GM19351 (cell line): ENCODE data around the gene ITGB2.

Experiments used
- ATAC-seq: cut with Tn5 transposase; IDR thresholded peaks from one replicate; pipeline ENCODE4 v1.9.1; 2021; ENCODE audit warnings: mild to moderate bottlenecking, moderate library complexity; ENCODE audit not compliant: unreplicated experiment

Gene ITGB2

GRCh38 chr21:44871576-44872269, 49.0 kb downstream of the ITGB2 start:
- no peak for ATAC-seq

GRCh38 chr21:44870748-44871495, 49.8 kb downstream of the ITGB2 start:
- ATAC-seq: no peak

- ATAC-seq: no peak
Measured at GRCh38 chr21:44869781-44870747, 50.6 kb downstream of the ITGB2 start.

DNA sequence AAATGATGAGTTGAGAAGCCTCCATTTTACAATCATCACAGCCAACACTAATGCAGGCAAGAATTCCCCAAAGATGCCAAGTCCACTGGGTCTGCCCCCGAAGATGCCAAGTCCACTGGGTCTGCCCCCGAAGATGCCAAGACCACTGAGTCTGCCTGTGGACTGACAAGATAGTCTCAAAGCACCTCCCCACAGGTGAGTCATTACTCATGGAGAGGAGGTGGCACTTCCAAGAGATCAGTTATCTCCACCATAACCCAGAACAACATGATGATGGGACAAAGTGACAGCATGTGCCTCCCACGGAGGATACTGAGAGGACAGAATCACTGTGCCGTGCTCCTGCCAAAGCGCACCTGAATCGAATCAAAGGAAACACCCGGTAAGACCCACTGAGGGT, 52.0 kb downstream of the ITGB2 start:
- no peak for ATAC-seq

GRCh38 chr21:44867999-44868700, 52.5 kb downstream of the ITGB2 start:
- no peak for ATAC-seq

DNA sequence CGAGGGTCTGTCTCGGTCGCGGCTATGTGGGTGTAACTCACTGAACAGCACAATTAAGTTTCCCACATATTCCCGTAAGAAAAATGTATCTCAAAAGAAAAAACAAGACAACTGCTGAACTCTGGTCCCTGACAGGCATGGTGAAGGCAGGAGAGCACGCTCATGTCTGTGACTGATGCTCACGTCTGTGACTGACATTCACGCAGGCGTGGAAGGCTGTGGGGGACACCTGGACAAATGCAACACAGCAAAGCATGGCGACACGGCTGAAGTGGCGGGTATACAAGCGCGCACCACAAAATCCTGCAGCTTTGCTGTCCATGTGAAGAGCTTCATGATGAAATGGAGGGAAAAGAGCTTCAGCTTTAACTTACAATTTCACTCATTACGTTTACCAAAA, 53.2 kb downstream of the ITGB2 start:
- ATAC-seq: no peak

GRCh38 chr21:44866780-44867179, 53.9 kb downstream of the ITGB2 start:
- no peak for ATAC-seq

DNA sequence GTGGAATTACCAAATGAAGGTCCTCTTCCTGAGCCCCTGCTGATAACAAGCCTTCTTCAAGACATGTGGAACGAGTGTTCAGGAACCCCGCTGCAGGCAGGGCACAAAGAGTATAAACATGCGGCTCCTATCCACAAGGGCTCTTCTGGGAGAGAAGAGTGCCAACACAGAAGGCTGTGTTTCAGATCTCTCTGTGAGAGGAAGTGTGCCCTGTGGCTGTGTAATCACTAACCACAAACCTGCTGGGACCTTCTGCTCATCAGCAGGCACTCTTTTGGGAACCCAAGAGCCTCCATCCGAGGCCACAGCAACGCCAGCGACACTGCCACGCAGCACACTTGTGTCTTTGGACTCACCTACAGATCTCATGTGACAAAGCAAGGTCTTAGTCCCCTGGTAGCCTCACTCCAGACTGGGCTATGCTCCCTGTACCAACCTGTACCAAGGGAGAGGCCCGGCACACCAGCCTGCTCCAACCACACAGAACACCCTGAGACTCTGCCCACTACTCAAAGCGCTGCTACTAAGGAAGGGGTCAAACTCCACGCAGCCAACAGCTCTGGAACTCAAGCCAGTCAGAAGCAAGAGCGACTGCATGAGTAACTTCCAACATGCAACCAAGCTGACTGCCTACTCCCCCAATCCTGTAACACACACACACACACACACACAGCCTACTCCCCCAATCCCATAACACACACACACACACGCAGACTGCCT, 55.0 kb downstream of the ITGB2 start:
- no peak for ATAC-seq

DNA sequence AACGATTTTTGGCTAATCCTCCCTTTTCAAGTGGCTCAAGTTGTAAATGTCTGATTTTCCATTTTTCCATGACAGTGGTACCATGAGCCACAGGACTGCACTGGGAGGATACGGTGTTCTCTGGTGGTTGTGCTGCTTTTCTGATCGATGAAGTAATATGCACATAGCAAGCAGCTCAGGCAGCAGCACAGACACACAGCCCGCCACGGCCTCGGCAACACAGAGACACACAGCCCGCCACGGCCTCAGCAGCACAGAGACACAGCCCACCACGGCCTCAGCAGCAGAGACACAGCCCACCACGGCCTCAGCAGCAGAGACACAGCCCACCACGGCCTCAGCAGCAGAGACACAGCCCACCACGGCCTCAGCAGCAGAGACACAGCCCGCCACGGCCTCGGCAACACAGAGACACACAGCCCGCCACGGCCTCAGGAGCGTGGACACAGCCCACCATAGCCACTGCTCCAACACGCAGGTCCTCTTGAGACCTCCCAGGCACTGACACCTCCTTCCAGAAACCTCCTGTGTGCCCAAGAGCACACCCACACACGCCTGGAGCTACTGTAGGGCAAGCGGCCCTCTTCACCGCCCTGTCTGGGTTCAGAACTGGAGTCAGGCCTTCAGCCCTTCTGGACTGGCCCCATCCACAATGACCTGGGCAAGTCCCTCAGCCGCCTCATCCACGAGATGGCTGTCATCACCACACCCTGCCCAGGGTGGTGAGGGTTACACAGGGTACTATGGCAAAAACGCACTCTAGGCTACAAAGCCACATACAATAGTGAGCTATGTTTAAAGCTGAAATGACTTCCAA, 57.6 kb downstream of the ITGB2 start:
- ATAC-seq: no peak

- ATAC-seq: no peak
Measured at GRCh38 chr21:44858791-44859190, 61.9 kb downstream of the ITGB2 start.

- no peak for ATAC-seq
Measured at GRCh38 chr21:44858291-44858690, 62.4 kb downstream of the ITGB2 start.

- ATAC-seq: no peak
Measured at GRCh38 chr21:44857127-44857892, 63.4 kb downstream of the ITGB2 start.

- no peak for ATAC-seq
Measured at GRCh38 chr21:44856131-44856530, 64.6 kb downstream of the ITGB2 start.

GRCh38 chr21:44855572-44855971, 65.1 kb downstream of the ITGB2 start:
- no peak for ATAC-seq

GRCh38 chr21:44854664-44855446, 65.8 kb downstream of the ITGB2 start:
- no peak for ATAC-seq

GRCh38 chr21:44854391-44854663, 66.4 kb downstream of the ITGB2 start:
- ATAC-seq: no peak

- no peak for ATAC-seq
Measured at GRCh38 chr21:44853601-44854390, 66.9 kb downstream of the ITGB2 start.
